ENCODE data around the gene TMEM33.

TMEM33 gene

DNA sequence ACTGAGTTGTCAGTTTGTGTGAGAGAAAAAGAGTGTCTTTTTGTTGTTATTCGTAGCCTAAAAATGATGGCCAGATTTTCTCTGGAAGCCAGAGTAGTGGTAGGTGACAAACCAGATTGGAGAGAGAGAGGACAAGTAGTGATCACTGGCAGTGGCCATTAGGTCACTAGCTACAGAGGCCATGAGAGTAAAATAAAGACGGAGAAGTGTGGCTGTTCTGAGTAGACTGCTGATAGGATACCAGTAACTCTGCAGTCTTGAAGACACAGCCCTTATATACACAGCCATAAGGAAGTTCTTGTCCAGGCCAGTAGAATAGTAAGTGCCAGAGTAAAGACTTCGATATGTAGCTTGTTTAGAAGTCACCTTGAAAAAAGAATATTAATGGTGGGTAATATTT lies 62.8 kb downstream of the TMEM33 start:
- no peak for DNase-seq (ENCODE audit: low read depth)

DNA sequence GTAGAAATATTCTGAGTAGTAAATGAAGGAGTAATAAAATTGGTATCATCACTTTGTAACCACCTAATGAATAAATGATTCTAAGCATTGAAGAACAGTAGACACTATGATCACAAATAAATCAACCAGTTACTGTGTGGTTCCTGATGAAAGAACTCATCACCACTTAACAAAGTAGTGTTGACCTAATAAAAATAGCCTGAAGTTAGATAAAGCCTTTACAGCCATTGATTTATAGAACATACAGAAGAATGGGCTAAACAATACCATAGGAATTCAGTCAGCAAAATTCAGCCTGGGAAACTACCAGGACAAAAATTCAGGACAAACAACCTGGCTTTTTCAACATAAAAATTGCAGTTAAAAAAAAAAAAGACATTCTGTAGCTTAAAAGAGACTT lies 64.1 kb downstream of the TMEM33 start:
- no peak for DNase-seq (ENCODE audit: low read depth)

DNA sequence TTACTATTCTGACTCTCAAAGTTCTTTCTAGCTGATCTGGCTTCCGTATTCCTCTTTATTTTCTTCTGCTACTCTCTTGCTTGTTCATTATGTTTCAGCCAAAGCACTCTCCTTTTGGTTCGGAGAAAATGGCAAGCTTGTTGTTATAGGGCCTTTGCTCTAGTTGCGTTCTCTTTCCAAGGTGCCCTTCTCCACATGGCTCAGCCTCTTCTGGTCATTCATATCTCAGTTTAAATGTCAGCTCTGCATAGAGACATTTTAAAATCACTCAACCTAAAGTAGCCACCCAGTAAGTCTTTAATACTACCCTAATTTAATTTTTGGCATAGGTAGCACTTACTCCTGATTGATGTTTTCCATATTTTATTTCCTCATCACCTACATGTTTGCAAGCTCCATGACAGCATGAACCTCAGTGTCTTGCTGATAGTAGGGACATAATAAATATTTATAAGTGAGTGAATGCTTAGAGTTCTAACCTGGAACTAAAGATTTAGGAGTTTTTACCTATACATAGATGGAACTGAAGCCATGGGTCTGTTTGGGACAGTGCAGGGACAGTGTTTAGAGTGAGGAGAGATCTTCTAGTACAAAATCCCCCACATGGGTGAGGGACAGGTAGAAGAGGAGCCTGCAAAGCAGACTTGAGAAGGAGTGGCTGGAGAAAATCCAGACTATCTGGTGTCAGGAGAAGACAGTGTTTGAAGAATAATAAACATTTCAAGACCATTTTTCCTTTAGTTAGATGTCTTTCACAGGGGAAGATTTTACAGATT lies 73.0 kb downstream of the TMEM33 start:
- no peak for DNase-seq (ENCODE audit: low read depth)
